NCI-H2227 (cell line): ENCODE measurements around the gene MOGAT1.
"Not testable (repeated sequence)": the region's sequence is repeated elsewhere in the genome, so short reads cannot be mapped to it uniquely, and the experiment has no call there.

ENCODE experiments used
- DNase-seq: peaks from one replicate; lab custom pipeline; 2025; ENCODE audit not compliant: unreplicated experiment; lab: John Stamatoyannopoulos, UW

The MOGAT1 gene

DNA sequence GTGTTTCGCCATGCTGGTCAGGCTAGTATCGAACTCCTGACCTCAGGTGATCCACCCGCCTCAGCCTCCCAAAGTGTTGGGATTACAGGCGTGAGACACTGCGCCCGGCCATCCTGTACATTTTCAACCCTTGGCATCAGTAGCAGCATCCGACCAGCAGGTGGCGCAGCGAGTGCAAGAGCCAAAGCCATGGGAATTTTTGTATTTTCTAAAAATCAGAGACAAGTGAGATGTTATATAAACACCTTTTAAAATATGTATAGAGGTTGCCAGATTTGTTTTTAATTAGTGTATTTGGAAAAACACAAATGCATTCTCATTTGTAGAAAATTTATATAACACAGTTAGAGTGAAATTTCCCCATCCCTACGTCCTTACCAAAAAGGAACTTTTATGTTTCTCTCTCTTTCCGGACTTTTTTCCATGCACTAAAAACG is 36.8 kb downstream of the MOGAT1 start:
- DNase-seq: peak; percentile 85

DNA sequence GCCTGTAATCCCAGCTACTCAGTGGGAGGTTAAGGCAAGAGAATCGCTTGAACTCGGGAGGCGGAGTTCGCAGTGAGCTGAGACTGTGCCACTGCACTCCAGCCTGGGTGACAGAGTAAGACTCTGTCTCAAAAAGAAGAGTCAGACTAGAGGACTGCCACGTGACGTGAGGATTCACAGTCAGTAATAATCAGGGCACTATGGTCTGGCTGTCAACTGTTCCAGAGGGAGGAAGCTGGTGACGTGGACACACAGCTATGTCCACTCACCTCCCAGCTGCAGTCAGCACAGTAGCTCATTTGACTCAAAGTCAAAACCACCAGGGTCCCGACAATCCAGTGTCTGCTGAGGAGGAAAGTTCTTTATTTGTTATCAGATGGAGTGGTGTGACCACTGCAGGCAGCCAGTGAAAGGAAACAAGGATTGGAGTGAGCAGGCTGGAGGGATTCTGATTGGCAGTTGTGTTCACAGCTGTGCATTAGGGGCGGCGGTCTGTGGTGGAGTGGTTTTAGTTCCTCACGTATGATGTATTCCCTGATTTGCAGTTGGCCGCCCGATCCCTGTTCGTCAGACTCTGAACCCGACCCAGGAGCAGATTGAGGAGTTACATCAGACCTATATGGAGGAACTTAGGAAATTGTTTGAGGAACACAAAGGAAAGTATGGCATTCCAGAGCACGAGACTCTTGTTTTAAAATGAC is 37.9 kb downstream of the MOGAT1 start:
- DNase-seq: peak; percentile 93

DNA sequence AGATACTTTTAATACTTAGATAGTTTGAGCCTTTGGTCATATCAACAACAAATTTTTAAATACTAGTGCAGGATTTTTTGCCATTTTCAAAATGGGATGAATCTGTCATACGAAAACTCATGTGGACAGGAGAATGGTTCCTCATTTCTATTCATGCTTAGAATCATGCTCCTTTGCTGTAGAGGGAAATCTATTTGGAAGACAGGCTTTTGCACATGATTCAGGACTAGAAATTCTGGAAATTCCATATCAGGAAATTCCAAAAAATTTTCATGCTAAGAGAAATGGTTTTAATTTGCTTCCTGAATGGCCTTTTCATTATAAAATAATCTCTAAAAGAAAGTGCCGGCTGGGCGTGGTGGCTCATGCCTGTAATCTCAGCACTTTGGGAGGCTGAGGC is 39.3 kb downstream of the MOGAT1 start:
- no peak for DNase-seq

DNA sequence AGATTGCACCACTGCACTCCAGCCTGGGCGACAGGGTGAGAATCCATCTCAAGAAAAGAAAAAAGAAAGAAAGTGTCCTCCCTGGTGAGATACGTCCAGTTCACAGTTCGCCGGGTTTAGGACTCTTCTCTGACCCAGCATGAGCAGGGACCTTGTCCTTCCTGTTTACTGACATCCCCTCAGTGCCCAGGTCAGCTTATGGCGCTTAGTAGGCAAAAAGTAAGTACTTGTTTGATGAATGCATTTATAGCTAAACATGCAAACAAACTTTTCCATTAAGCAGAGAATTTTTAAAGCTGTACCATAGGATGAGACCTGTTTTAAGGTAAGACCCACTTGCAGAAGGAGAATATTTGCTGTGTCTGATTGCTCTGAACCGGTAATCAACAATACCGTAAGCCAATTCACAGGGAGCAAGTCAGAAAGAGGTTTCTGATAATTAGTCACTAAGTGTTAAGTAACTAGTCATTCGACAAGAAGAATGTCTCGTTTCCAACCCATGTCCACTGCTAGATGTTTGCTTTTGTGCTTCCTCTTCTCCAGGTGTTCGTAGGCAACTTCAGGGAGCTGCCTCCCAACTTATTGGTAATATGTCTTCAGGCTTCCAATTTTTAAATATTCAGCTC is 40.0 kb downstream of the MOGAT1 start:
- DNase-seq: no peak

DNA sequence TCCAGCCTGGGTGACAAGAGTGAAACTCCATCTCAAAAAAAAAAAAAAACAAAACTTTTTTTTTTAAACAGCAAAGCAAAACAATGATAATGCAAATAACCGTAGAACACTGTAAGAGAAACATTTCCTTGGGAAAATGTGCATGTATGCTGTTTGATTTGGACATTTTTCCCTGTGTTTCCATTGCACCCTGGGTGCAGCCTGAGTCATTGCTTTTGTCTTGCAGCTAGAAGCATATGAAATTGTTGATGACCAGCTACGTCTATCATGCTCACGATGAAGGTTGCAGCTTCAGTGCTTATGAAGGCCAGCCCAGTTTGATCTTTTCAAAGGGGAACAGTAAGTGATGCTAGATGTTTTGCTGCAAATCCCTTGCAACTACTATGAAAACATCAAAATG is 41.5 kb downstream of the MOGAT1 start:
- no peak for DNase-seq

DNA sequence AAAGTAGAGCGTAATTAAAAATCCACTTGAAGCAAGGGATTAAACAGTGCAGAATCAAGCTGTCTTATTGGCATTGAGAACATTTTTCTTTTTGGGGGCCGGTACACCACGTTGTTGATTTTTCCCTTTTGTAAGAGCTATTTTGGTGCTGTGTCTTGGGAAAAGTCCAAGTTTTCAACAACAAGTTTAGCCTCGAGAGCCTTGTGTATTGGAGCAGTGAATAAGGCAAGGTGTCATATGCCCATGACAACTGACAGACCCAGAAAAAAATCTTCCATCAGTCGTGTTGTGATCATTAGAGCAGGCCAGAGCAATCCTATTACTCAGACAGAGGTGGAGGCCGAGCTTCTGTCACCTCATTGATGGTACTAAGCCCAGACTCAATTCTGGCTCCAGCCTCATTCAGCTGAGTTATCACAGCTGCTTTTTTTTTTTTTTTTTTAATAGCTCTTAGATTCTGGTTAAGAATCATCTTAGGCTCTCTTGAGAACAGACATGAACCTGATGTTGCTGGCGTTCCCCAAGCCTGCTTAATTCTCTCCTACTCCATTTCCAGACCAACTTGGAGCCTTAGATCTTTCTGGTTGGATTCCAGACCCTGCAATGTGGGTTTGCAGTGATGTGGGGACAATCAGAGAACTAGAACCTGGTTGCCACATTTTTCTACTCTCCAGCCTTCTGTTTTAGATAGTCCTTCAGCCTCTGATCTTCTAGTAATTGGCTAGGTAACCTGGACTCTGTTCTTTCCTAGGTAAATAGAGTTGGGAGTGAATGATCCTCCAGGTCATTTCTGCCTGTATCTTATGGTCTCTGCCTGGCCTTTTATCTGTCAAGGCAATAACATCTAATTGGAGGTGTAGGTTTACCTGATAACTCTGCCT is 43.1 kb downstream of the MOGAT1 start:
- no peak for DNase-seq

DNA sequence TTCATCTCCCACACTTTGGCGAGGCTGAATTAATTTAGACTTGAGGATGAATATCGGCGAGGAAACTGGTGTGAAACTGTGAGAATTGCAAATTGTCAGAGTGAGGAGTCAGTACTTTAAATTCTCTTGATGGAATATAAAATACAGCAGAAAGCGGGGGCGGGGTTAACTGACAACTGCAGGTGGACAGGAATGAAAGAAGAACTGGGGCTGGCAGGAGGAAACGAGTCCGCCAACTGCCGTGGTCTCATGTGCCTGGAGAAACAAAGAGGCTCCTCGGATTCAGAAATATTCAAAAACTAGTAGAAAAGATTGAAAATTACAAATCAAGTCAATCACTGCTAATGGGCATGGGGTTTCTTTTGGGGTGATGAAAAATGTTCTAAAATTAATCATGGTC is 44.3 kb downstream of the MOGAT1 start:
- no peak for DNase-seq

DNA sequence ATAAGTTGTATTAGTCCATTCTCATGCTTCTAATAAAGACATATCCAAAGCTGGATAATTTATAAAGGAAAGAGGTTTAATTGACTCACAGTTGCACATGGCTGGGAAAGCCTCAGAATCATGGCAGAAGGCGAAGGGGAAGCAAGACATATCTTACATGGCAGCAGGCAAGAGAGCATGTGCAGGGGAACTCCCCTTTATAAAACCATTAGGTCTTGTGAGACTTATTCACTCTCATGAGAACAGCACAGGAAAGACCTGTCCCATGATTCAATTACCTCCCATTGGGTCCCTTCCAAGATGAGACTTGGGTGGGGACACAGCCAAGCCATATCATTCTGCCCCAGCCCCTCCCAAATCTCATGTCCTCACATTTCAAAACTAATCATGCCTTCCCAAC is 48.3 kb downstream of the MOGAT1 start:
- DNase-seq: not testable (repeated sequence)

DNA sequence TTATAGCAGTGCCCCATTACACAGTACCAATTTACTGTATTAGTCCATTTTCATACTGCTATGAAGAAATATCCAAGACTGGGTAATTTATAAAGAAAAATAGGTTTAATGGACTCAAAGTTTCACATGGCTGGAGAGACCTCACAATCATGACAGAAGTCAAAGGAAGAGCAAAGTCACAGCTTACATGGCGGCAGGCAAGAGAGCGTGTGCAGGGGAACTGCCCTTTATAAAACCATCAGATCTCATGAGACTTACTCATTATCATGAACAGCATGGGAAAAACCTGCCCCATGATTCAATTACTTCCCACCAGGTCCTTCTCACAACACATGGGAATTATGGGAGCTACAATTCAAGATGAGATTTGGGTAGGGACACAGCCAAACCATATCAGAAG is 50.1 kb downstream of the MOGAT1 start:
- DNase-seq: not testable (repeated sequence)

DNA sequence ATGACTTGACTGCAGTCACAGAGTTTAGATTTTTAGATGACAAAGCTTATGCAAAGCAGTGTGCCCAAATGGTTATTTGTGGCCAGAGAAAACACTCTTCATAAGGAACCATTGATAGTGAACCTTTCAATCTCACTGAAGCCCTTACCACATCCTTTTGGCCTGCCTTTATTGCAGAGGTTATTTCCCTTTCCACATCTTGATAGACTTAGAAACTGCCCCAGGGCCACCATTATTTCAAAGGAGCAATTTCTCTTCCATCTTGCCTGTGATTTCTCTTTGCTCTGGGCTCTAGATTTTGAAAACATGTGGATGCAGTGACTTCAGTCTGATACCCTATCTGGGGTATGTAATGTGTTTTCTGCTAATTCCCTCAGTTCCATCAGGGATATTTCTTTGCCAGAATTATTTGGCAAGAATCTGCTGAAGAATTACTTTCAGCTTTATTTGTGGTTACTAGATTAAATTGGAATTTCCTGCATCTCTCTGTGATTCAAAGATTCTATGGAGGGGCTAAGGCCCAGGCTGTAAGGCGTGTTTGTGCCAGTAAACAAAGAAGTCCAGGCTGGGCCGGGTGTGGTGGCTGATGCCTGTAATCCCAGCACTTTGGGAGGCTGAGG is 51.0 kb downstream of the MOGAT1 start:
- no peak for DNase-seq

DNA sequence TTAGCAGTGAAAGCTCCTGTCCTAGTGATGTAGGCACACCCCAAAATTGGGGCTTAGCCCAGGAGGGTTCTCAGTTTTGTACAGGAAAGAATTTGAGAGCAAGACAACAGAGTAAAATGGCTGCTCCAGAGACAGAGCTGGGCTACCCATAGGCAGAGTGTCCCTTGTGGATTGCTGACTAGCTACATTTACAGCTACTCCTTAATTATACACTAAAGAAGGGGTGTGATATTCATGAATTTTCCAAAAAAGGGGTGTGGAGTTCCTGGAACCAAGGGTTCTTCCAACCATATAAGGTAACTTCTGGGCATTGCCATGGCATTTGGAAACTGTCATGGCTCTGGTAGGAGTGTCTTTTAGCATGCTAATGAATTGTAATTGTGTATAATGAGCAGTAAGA is 52.8 kb downstream of the MOGAT1 start:
- DNase-seq: no peak

DNA sequence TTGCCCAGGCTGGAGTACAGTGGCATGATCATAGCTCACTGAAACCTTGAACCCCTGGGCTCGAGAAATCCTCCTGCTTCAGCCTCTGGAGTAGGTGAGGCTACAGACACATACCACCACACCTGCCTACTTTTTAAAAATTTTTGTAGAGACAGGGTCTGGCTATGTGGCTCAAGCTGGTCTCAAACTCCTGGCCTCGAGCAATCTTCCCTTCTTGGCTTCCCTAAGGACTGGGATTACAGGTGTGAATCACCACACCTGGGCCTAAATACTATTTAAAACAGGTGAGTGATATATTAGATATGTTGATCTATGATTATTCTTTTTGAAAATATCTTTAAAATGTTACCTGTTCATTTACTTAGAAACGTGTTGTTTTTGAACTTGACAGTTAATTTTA is 57.2 kb downstream of the MOGAT1 start:
- no peak for DNase-seq

DNA sequence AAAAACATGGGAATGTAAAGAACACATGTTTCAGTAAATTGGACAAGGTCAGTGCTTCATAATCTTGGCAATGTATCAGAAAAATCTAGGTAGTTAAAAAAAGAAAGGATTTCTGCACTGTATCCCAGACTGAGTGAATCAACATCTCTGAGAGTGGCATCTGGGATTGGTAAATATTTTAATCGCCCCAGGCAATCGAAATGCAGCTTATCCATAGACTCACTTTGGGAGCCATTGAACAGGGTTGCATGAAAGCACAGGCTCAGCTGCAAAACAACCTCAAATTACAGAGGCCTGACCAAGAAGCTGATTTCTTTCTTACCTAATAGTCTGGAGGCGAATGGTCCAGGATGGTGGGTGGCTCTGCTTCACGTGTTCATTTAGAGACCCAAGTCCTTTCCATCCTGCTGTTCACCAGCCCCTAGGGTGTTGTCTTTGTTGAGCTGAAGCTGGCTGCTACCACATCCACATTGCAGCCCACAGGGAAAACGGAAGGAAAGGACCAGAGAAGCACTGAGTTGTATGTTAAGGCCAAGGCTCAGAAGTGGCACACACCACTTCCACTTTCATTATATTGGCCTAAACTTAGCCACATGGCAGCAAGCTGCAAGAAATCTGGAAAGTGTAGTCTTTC is 59.0 kb downstream of the MOGAT1 start:
- DNase-seq: no peak

DNA sequence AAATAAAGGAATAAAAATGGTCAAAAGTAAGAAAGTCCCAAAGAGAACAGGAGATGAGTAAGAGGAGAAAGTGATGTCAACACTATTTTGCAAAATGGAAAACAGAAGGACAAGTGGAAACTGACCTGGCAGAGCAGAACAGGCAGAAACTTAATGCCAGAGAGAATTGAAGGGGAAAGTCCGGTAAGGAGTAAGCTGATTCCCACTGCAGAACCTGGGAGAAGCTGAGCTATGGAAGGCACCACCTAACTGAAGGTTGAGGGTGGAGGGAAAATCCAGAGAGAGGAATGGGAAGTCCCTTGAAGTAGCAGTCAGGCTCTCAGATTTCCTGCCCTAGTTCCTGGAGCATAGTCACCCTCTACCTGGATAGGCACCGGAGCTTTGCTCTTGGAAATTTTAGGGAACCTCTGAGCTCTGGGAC is 59.8 kb downstream of the MOGAT1 start:
- no peak for DNase-seq

DNA sequence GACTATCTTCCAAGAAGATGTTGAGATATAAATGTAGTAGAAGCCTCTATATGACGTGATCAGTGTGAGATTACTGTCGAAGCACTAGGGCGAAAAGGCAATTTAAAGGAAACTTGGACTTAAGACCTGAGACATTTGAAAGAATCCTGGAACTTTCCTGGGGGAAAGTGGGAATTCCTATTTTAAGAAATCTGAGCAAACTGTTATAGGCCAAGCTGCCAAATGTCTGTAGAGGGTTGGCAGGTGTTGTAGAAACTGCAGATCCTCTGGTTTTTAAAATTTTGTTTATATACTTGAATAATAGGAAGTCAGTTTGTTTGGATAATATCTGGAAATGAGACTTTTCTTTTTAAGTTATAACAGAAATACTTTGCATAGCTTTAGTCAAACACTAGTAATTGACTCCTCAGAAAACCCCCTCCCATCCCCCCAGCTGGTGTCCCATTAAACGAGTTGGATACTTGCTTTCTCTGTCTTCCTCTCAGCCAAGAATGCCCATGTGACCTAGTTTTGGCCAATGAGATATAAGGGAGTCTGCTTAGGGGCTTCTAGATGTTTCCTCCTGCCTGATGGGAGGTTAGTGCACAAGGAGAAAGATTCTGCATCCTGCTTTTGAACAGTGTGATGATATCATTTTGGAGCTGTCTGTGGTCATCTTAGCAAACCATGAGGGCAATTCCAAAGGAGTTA is 61.2 kb downstream of the MOGAT1 start:
- no peak for DNase-seq

DNA sequence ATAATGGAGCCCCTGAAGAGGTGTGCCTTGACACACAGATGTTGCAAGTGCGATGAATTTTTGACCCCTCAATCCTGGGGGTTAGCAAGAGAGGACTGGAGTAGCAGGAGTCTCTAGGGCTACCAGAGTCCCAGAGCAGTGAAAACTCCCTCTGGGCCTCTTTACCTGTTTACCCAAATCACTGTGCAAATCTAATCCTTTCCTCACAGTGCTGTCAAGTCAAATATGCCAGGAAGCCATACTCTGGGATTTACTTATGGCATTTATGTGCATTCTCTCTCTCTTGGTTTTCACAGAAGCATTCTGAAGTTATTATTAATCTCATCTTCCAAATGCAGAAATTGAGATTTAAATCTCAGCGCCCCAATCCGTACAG is 62.0 kb downstream of the MOGAT1 start:
- no peak for DNase-seq

DNA sequence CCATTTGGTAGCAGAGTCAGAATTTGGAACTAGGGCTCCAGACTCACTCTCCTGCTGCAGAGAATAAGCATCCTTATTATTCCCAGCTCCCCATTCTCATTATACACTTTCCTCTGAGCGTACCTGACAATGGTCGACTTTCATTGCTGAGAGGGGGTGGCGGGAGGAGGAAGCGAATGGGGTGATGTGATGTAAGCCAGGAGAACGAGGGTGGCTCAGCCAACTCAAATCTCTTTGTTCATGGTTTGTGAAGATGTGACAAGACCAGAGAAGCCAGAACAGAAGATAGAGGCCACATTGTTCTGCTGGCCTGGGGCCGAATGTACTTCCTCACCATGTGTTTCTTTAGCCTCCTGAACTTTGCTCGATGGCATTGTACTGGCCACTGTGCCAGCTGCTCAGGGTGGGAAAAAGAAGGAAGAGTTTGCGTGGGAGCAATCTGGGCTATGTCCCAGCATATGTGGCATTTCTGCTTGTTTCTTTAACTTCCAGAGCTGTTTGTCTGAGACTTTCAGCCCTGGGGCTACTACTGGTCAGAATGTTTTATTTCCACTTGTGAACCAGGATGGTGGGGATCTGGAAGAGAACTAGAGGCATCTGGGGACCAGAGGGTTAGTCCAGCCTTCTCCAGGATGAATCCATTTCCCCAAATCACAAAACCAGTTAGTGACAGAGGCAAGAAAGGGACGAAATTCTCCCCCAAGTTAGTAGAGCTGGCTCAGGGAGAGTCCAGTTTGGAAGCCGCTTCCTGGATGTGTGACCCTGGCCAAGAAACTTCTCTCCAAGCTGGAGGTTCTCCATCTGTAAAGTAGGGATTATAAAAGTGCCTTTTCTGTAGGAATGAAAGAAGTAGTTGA is 62.6 kb downstream of the MOGAT1 start:
- DNase-seq: no peak

DNA sequence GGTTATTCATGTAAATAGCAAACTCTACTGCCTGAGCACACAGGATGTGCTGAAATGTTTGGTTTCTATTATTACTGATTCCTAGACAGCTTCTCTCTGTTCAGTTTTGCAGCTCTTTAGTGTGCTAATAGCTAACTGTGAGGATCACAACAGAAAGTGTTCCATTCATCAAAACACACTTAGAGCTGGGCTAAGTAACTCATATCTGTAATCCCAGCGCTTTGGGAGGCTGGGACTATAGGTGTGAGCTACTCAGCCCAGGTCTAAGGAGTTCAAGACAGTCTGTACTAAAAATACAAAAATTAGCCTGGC is 63.2 kb downstream of the MOGAT1 start:
- no peak for DNase-seq

DNA sequence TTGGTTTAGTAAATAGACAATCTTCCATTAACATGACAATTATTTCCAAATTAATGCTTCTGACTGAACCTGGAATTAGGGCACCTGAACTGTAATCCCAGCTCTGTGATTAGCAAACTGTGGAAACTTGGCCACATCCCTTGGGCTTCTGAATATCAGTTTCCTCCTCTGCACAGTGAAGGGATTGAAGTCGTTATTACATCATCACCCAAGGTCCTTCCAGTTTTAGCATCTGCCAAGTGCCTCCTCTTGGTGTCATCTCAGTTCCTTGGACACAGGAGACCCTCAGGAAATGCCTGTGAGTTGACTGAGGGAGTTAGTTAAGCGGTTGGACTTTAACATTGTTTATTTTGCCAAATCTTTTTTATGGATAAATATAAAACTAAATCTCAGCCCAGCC is 64.8 kb downstream of the MOGAT1 start:
- no peak for DNase-seq

DNA sequence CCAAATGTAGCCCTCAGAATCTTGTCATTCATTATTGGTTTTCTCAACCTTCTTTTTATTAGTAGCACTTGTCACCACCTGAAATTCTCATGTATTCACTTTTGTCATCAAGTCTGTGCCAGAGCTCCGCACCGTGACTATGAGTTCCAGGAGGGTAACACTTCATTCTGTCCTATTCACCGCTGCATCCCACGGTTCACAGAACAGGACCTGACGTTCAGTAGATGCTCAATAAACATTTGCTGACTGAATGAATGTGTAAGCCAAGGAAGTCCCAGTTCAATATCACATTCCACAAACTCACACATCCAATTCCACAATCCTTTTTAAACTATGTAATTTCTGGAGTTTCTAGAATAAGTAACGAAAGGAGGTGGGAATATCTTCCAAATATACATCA is 65.5 kb downstream of the MOGAT1 start:
- DNase-seq: no peak
